Rectal smooth muscle tissue (tissue), 1 donor: Measurements from ENCODE around the gene SHROOM4.

ENCODE experiments used
- H3K27ac ChIP-seq: one replicate; pipeline ENCODE4 v1.7.0; 2013; ENCODE audit warnings: low read depth, low read length, inconsistent platforms
- H3K27me3 ChIP-seq: one replicate; pipeline ENCODE4 v1.7.0; 2013; ENCODE audit warnings: low read length; ENCODE audit not compliant: control insufficient read depth, insufficient read depth
- H3K36me3 ChIP-seq: one replicate; pipeline ENCODE4 v1.7.0; 2013; ENCODE audit warnings: low read length; ENCODE audit not compliant: control insufficient read depth, insufficient read depth
- H3K4me1 ChIP-seq: one replicate; pipeline ENCODE4 v1.7.0; 2013; ENCODE audit warnings: low read length; ENCODE audit not compliant: control insufficient read depth, insufficient read depth
- H3K4me3 ChIP-seq: one replicate; pipeline ENCODE4 v1.7.0; 2013; ENCODE audit warnings: low read length
- H3K9ac ChIP-seq: one replicate; pipeline ENCODE4 v1.7.0; 2013; ENCODE audit warnings: low read length

The SHROOM4 gene, protein sequence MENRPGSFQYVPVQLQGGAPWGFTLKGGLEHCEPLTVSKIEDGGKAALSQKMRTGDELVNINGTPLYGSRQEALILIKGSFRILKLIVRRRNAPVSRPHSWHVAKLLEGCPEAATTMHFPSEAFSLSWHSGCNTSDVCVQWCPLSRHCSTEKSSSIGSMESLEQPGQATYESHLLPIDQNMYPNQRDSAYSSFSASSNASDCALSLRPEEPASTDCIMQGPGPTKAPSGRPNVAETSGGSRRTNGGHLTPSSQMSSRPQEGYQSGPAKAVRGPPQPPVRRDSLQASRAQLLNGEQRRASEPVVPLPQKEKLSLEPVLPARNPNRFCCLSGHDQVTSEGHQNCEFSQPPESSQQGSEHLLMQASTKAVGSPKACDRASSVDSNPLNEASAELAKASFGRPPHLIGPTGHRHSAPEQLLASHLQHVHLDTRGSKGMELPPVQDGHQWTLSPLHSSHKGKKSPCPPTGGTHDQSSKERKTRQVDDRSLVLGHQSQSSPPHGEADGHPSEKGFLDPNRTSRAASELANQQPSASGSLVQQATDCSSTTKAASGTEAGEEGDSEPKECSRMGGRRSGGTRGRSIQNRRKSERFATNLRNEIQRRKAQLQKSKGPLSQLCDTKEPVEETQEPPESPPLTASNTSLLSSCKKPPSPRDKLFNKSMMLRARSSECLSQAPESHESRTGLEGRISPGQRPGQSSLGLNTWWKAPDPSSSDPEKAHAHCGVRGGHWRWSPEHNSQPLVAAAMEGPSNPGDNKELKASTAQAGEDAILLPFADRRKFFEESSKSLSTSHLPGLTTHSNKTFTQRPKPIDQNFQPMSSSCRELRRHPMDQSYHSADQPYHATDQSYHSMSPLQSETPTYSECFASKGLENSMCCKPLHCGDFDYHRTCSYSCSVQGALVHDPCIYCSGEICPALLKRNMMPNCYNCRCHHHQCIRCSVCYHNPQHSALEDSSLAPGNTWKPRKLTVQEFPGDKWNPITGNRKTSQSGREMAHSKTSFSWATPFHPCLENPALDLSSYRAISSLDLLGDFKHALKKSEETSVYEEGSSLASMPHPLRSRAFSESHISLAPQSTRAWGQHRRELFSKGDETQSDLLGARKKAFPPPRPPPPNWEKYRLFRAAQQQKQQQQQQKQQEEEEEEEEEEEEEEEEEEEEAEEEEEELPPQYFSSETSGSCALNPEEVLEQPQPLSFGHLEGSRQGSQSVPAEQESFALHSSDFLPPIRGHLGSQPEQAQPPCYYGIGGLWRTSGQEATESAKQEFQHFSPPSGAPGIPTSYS (N-terminal part only)

DNA sequence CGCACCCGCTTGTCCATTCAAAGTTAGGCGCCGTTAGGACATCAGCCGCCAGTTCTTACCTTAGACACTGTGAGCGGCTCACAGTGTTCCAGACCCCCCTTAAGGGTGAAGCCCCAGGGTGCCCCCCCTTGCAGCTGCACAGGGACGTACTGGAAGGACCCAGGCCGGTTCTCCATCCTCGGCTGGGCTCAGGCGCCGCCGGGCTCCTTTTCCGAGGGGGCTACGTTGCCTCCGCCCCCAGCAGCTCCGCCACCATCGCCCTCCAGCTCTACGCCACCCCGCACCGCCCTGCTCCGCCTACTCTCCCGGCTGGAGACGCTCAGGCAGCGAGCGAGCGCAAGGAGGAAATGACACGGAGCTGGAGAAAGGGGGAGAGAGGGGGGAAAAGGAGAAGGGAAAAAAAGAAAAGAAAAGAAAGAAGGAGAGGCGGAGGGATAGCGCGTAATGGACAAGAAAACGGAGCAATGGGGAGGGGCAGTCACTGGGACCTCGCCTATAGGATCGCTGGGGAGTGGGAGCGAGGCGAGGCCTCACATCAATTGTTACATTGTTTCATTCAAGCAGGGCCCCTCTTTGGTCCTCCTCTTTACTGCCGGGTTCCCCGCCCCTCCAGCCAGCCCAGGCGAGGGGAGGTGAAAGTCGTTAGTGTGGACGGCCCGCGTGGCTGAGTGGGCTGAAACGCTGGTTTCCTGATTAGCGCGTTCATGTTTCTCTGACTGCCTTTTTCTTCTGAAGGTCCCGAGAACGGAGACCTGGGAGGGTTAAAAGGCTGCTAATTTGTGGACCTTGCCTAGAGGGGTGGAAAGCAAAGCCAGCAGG lies at the start of gene SHROOM4:
Gene SHROOM4, minus strand, starts transcription at position 352 of the 819 bp plus-strand sequence. Its CDS starts 176 bp downstream, at position 176.
- H3K4me1 ChIP-seq: no peaks in the 10 kb centered on the region
- peak within 1 kb of the TSS; percentile 39 for H3K9ac ChIP-seq
- H3K4me3 ChIP-seq: peak within 1 kb of the TSS; percentile 66
- peaks cover 4% of the 10 kb centered on the region for H3K27me3 ChIP-seq
- peak within 1 kb of the TSS; percentile 41 for H3K27ac ChIP-seq
- no peaks in the 10 kb centered on the region for H3K36me3 ChIP-seq

DNA sequence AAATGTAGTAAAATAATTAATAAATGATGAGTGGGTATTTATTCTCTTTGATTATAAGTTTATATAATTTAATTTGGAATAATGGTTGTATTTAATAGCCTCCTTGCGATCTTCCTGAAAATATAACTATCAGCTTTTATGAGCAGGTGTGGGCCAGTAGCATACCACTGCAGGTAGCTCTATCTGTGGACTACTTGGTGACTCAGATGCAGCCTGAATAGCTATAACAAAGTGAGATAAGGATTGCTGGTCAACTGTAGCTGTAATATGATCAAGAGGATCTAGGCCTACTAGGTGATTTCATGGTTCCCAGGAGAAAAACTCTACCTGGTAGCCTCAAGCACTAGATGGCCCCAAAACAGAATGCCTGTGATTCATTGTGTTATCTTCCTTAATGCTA lies 49.5 kb upstream of the SHROOM4 start:
- Histone ChIP-seq H3K9ac (no peak overlapping the region), H3K4me1 (no peaks in the 10 kb centered on the region), H3K36me3 (no peaks in the 10 kb centered on the region), H3K4me3 (no peak overlapping the region), H3K27ac (no peak overlapping the region), H3K27me3 (no peaks in the 10 kb centered on the region)

DNA sequence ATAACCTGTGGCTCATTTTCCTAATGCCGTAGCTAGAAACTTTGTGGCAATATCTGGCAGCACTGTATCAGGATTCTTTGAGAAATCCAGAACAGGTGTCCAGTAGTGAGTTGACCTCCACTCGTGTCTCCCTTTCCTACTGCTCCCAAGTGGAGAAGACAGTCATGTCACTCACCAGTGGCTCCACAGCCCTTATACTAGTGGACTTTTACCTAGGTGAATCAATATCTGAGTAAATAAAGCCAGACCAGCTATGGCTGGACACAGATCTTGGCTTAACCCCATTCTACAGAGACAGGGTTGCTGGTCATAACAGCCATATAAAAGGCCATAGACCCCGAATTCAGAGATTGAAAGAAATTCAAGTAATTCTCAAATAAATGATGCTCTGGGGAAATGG lies 46.5 kb upstream of the SHROOM4 start:
- Histone ChIP-seq H3K27ac (no peak overlapping the region), H3K4me1 (no peaks in the 10 kb centered on the region), H3K27me3 (no peaks in the 10 kb centered on the region)

DNA sequence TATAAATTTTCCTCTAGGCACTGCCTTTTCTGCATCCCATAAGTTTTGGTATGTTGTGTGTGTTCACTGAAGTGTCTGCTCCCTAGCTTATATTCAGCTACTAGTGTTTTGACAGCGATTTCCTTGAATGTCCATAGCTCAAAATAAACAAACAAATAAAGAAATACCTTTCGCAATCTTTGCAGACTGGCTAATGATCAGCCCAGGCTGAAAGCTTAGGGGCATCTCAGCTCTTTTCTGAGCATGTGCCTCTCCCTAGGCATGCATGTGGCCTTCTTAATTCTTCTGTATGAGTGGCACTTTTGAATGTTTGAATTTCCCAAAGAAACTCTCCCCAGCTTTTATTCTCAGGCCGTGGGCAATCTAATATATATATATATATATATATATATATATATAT lies 44.6 kb upstream of the SHROOM4 start:
- Histone ChIP-seq H3K9ac (no peak overlapping the region), H3K4me3 (no peak overlapping the region), H3K36me3 (no peaks in the 10 kb centered on the region), H3K4me1 (no peaks in the 10 kb centered on the region), H3K27me3 (no peaks in the 10 kb centered on the region), H3K27ac (no peak overlapping the region)

More for the DNA sequence above, 46.5 kb upstream of the SHROOM4 start:
- H3K36me3 ChIP-seq: no peaks in the 10 kb centered on the region
- H3K9ac ChIP-seq: no peak overlapping the region
- no peak overlapping the region for H3K4me3 ChIP-seq

DNA sequence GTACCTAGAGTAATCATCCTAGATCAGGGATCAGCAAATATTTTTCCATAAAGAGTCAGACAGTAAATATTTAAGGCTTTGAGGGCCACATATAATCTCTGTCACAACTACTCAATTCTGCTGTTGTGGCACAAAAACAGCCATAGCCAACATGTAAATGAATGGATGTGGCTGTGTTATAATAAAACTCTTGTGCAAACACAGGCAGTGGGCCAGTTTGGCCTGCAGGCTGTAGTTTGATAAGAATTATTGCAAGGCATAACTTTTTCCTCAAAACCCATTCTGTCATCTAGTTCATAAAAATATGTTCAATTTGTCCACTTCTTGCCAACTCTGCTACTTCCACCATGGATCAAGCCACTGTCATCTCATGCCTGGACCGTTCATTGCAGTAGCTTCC lies 39.4 kb upstream of the SHROOM4 start:
- Histone ChIP-seq H3K36me3 (no peaks in the 10 kb centered on the region), H3K27ac (no peak overlapping the region), H3K4me3 (no peak overlapping the region), H3K4me1 (no peaks in the 10 kb centered on the region), H3K9ac (no peak overlapping the region), H3K27me3 (no peaks in the 10 kb centered on the region)

DNA sequence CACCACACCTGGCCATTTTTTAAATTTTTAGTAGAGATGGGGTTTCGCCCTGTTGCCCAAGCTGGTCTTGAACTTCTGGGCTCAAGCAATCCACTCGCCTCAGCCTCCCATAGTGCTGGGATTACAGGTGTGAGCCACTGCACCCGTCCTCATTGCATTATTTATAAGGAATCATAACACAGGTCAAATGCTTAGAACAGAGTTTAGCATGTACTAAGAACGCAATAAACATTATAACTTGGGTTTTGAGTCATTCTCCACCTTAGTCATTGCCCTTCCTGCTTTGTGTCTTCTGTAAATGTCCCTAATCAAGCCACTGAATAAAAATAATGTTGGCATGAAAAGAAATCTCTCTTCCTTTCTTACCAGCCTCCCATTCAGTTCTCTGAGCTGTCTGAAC lies 38.5 kb upstream of the SHROOM4 start:
- no peaks in the 10 kb centered on the region for H3K4me1 ChIP-seq
- H3K36me3 ChIP-seq: no peaks in the 10 kb centered on the region
- no peak overlapping the region for H3K9ac ChIP-seq
- H3K27ac ChIP-seq: no peak overlapping the region
- H3K27me3 ChIP-seq: no peaks in the 10 kb centered on the region
- H3K4me3 ChIP-seq: no peak overlapping the region

DNA sequence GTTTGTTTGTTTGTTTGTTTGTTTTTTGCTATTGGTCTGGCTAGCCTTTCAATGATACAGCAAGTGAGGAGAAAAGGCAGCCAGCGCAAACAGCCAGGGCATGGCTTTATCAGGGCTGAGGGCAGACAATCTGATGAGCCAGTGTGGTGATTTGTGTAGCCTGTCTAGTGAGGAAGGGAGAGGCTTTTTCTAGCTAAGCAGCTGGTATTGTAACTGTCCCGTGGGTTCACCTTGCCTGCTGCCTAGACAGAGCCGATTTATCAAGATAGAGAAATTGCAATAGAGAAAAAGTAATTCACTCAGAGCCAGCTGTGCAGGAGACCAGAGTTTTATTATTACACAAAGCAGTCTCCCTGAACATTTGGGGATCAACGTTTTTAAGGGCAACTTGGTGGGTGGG lies 28.2 kb upstream of the SHROOM4 start:
- no peaks in the 10 kb centered on the region for H3K27me3 ChIP-seq
- no peaks in the 10 kb centered on the region for H3K4me1 ChIP-seq
- H3K36me3 ChIP-seq: no peaks in the 10 kb centered on the region
- no peak overlapping the region for H3K27ac ChIP-seq
- H3K4me3 ChIP-seq: no peak overlapping the region
- no peak overlapping the region for H3K9ac ChIP-seq

DNA sequence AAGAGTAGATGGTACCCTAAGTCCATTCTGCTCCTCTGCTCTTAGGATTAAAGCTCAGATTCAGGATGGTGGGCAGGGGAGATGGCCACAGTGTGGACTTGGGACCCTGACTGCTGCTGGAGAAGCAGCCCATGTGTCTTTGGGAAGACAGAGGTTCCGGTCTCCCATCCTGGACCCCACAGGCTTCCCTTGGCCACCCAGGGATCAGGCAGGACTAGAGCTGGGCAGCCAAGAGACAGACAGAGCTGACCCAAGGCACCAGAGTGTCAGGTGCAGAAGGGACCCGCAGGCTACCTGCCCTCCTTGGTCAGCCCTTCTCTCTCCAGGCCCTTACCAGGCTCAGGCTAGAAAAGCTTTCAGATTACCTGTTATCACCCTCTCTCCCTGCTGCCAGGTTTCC lies 25.7 kb upstream of the SHROOM4 start:
- Histone ChIP-seq H3K36me3 (no peaks in the 10 kb centered on the region), H3K27me3 (no peaks in the 10 kb centered on the region), H3K9ac (no peak overlapping the region), H3K27ac (no peak overlapping the region), H3K4me3 (no peak overlapping the region), H3K4me1 (no peaks in the 10 kb centered on the region)

DNA sequence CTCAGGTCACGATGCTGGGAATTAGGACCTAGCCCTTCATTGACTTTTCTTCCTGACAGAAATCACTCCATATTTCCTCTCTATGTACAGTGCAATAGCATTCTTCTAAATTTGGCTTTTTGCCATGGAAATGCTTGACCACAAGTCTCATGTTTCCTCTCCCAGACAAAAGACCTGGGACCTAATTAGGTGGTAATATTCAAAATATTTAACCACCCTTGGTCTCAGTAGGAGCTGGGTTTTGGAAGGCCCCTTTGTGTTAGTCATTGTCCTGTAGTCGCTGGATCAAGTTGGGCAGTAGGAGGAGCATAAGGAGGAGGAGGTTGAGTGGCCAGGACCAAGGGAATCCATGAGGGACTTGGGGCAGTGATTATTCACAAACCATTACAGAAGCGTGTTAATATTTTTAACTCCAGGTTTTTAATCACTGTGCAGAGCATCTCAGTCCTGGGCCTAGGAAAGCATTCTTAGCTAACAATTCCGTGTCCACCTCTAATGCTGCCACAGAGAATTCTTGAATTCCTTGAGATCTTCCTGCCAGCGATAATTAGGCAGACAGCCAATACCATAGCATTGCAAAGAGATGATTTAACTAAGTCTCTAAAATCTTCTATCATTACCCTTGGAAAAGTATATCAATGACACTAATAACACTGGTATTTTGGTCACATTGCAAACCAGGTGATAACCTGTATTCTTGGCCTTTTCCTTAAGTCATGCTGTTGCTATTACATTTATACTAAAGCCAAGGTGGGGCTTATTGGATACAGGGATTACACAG lies 25.0 kb upstream of the SHROOM4 start:
- Histone ChIP-seq H3K27me3 (no peaks in the 10 kb centered on the region), H3K4me1 (no peaks in the 10 kb centered on the region), H3K27ac (no peak overlapping the region), H3K36me3 (no peaks in the 10 kb centered on the region), H3K4me3 (no peak overlapping the region), H3K9ac (no peak overlapping the region)

DNA sequence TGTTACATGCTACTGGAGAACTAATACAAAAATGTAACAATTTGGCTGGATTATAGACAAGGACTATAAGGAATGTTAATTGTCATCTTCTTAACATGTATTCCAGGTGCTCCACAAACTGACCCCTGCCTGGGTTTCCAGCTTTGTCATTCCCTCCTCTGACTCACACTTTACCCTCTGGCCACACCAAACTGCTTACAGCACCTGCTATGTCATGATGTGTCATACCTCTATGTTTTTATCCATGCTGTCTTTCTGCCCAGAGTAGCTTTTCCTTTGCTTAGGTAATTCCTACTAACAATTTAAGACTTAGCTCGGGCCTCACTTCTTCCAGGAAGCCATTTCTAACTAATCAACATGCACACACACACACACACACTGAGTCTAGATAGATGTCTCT lies 14.0 kb upstream of the SHROOM4 start:
- Histone ChIP-seq H3K4me3 (no peak overlapping the region), H3K9ac (no peak overlapping the region), H3K36me3 (no peaks in the 10 kb centered on the region)

DNA sequence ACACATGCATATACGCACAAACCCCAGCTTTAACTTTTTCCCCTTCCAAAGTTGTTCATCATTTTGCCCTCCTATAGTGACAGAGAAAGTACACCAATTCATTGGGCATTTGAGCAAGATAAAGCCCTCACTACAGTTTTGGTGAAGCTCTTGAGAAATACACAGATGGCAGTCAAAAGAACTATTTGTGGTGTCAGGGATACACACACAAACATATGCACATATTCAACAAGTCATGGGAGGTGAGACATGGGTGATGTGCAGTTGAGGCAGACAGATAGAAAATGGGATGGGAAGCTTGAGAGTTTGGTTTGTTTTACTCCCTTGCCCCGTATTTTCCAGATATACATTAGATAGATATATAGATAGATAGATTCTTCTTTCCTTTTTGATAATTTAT lies 11.8 kb upstream of the SHROOM4 start:
- H3K36me3 ChIP-seq: no peaks in the 10 kb centered on the region
- no peaks in the 10 kb centered on the region for H3K4me1 ChIP-seq
- no peak overlapping the region for H3K4me3 ChIP-seq
- no peak overlapping the region for H3K9ac ChIP-seq
- H3K27me3 ChIP-seq: no peaks in the 10 kb centered on the region
- H3K27ac ChIP-seq: no peak overlapping the region

More for the DNA sequence above, 14.0 kb upstream of the SHROOM4 start:
- no peaks in the 10 kb centered on the region for H3K4me1 ChIP-seq
- H3K27me3 ChIP-seq: no peaks in the 10 kb centered on the region
- H3K27ac ChIP-seq: no peak overlapping the region
